GM21515 (cell line): ENCODE data around the gene DOCK4.
"Not testable (repeated sequence)": the region's sequence is repeated elsewhere in the genome, so short reads cannot be mapped to it uniquely, and the experiment has no call there.

ENCODE experiments used
- ATAC-seq: cut with Tn5 transposase; IDR thresholded peaks from one replicate; pipeline ENCODE4 v1.9.1; 2021; ENCODE audit not compliant: unreplicated experiment

DOCK4 gene, protein sequence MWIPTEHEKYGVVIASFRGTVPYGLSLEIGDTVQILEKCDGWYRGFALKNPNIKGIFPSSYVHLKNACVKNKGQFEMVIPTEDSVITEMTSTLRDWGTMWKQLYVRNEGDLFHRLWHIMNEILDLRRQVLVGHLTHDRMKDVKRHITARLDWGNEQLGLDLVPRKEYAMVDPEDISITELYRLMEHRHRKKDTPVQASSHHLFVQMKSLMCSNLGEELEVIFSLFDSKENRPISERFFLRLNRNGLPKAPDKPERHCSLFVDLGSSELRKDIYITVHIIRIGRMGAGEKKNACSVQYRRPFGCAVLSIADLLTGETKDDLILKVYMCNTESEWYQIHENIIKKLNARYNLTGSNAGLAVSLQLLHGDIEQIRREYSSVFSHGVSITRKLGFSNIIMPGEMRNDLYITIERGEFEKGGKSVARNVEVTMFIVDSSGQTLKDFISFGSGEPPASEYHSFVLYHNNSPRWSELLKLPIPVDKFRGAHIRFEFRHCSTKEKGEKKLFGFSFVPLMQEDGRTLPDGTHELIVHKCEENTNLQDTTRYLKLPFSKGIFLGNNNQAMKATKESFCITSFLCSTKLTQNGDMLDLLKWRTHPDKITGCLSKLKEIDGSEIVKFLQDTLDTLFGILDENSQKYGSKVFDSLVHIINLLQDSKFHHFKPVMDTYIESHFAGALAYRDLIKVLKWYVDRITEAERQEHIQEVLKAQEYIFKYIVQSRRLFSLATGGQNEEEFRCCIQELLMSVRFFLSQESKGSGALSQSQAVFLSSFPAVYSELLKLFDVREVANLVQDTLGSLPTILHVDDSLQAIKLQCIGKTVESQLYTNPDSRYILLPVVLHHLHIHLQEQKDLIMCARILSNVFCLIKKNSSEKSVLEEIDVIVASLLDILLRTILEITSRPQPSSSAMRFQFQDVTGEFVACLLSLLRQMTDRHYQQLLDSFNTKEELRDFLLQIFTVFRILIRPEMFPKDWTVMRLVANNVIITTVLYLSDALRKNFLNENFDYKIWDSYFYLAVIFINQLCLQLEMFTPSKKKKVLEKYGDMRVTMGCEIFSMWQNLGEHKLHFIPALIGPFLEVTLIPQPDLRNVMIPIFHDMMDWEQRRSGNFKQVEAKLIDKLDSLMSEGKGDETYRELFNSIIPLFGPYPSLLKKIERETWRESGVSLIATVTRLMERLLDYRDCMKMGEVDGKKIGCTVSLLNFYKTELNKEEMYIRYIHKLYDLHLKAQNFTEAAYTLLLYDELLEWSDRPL (N-terminal part only)

DNA sequence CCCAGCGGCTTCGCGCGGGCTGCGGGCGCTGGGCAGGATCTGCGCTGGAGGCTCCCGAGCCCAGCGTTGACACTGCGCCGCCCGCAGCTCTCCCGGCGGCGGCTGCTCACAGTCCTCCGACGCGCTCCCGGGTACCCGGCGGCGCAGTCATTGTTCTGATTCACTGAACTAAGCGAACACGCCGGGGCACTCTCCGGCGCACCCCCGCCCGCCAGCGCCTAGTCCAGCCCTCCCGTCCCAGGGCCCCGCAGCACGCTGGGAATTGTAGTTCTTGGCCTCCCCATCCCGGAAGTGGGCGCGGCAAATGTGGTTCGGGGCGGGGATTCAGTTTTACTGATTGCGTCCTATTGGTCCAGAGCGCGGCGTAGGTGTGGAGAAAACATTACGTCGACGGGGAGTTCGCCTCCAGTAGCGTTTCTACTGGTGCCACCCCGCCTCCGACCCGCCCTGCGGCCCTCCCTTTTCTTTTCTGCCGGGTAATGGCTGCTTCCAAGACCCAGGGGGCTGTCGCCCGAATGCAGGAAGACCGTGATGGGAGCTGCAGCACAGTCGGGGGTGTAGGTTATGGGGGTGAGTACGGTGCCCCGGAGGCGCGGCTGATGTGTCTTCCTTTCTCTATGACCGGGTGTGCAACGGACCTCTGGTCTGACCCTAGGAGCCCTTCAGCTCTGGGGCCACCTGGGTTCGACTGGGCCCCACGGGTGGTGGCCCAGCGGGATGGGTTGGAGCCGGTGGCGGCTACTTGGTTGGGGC, at the start of gene DOCK4, which contains the start of gene ZNF277:
Gene DOCK4, minus strand, starts transcription at position 162 of the 753 bp plus-strand sequence. CDS start 261 bp downstream, outside the sequence.
Gene ZNF277, plus strand, starts transcription at position 458 of the 753 bp plus-strand sequence. Its CDS starts 22 bp downstream, at position 480.
- ATAC-seq = peak; percentile 96

DNA sequence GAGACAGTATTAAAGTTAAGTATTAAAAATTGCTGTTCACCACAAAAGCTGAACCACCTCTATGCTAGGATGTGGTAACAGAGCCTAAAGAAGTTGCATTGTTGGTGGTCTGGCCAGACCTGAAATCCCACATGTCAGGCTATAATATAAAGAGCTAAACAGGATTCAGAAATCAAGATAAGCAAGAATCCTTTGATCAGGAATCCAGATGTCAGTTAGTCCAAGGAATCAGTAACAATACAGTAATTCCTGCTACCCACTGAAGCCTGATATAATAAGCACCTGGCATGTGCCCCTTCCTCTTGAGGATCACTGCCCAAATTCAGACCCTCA, 49.2 kb upstream of the DOCK4 start:
- no peak for ATAC-seq

DNA sequence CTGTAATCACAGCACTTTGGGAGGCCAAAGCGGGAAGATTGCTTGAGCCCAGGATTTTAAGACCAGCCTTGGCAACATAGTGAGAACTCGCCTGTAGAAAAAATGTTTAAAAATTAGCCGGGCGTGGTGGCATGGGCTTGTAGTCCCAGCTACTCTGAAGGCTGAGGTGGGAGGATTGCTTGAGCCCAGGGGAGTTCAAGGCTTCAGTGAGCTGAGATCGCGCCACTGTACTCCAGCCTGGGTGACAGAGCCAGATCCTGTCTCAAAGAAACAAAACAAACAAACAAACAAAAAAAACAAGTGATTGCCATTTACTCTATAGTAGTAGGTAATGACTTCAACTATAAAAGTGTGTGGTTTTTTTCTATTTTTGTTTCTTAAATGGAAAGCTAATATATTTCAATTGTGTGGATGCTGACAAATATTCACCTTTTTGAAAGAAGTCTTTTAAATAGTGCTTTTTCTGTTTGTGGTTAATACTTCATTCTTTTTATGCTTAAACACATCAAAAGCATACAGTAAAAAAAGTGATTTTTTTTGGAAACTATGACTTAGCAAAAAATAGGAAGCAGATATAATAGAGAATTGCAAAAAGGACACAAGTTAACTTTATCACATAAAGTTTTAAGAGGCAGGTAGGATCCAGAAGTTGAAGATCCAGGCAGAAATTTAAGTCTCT, 48.6 kb upstream of the DOCK4 start:
- ATAC-seq = no peak

DNA sequence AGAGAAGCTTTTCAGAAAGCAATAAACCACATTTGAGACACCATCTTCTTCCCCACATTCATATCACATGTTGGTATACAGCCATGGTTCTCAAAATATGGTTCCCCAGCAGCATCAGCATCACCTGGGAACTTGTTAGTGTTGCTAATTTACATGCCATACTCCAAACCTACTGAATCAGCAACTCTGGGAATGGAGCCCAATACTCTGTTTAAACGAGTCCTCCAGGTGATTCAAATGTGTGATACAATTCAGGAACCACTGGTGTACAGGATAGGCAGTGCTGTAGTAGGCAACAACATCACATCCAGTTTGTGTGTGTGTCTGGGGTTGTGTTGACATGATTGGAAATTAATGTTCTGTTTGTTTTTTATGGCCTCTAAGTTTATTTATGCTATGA, 48.0 kb upstream of the DOCK4 start:
- ATAC-seq = no peak

DNA sequence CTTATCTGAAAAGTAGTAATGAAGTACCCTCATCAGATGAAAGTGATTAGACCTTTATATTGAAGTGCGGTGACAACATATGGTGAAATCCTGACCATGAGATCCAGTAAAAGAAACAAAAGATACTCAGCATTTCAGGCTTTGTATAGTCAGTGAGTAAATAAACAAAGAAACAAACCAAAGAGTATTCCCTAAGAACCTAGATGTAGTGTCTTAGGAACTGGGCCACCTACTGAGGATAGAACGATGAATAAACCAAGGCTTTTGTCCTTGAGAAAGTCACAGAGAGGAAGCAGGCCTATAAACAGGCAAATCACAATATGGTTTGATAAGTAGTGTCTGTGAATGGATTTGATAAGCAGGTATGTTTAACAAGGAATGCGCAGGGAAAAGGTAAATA, 46.5 kb upstream of the DOCK4 start:
- ATAC-seq = no peak

DNA sequence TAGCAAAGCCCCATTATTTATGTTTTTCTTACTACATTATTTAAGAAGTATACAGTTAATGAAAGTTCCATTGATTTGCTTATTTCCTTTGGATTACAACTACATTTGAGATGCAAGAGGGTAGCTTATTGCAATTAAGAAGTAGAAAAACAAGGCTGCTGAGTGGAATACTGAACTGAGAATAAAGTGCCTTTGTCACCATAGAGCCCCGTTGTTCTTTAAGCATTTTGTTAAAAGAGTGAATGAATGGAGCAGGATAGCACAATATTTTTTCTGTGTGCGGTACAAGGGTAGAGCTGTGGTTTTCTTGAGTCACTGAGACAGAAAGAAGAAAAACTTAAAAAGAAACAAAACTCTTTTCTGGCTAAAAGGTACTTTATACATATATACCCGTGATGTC, 45.9 kb upstream of the DOCK4 start:
- ATAC-seq = no peak

DNA sequence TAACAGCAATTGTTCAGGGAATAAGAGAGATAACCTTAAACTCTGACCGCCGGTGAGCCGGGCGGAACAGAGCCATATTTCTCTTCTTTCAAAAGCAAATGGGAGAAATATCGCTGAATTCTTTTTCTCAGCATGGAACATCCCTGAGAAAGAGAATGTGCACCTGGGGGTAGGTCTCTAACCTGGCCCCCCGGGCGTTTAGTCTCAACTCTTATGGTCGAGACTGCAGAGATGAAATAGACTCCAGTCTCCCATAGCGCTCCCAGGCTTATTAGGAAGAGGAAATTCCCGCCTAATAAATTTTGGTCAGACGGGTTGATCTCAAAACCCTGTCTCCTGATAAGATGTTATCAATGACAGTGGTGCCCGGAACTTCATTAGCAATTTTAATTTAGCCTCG, 43.8 kb upstream of the DOCK4 start:
- ATAC-seq = not testable (repeated sequence)

DNA sequence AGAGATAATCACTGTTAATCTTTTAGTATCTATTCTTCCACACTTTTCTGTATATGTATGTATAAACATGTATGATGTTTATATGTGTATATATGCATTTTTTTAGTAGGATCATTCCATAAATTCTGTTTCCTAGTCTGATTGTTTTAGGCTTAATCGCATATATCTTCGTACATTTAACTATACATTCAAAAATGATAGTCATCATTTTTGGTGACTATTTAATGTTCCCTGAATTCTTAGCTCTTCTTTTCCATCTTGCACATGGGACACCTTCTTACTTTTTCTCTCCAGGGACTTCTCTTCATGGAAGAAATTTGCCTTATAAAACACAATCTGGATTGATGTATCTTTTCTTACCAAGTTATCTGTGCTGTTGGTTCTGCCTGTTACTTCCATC, 42.4 kb upstream of the DOCK4 start:
- ATAC-seq = no peak

DNA sequence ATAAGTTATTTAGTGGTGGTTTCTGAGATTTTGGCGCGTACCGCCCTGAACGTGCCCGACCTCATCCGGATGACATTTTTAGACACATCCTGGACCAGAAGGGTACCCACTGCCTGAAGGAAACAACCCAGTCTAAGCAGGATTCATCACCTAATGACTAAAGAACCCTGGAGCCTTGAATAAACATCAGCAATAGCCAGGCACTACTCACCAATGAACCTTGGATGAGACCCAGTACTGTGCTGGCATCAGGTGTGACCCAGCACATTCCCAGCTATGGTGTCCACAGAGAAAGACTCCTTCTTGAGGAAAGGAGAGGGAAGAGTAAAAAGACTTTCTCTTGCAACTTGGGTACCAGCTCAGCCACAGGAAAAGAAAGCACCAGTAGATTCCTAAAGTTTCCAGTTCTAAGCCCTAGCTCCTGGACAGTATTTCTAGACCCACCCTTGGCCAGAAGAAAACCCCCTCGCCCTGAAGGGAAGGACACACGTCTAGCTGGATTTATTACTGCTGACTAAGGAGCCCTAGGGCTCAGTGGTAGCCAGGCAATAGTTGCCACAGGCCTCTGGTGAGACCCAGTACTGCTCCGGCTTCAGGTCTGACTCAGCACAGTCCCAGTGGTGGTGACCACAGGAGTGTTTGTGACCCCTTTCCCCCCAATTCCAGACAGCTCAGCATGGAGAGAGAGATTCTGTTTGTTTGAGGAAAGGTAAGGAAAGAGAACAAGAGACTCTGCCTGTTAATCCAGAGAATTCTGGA, 32.8 kb upstream of the DOCK4 start:
- ATAC-seq = no peak

DNA sequence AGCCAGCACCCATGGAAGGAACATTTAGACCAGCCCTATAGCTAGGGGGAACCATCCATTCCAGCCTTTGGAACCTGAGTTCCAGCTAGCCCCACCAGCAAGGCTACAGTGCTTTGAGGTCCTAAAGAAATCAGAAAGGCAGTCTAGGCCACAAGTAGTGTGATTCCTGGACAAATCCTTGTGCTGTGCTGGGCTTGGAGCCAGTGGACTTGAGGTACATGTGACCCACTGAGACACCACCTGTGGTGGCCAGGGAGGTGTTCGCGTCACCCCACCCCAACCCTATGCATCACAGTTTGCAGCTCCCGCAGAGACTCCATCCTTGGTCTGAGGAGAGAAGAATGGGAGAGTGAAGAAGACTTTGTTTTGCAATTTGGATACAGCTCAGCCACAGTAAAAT, 32.1 kb upstream of the DOCK4 start:
- ATAC-seq = no peak

DNA sequence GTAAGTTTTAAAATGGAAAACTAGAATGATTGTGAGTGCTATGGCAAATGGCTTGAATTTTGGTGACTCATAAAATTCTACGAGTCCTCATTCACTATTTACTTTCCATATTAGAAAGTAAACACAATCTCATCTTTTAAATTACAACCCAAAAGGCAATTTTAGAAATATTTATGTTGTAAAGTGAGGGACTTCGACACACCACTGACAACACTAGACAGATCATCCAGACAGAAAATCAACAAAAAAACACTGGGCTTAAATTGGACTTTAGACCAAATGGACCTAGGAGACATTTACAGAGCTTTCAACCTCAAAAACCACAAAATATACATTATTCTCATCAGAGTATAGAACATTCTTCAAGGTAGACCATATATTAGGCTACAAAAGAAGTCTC, 30.4 kb upstream of the DOCK4 start:
- ATAC-seq = no peak

DNA sequence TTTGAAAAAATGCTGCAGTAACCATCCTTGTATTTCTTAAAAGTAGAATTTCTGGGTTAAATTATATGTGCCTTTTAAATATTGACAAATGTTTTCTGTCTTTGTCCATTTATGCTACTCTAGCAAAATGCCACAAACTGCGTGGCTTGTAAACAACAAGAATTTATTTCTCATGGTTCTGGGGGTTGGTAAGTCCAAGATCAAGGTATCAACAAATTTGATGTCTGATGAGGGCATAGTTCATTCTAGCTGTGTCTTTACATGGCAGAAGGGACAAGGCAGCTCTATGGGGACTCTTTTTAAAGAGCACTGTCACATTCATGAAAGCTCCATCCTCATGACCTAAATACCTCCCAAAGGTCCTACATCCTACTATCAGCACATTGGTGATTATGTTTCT, 27.9 kb upstream of the DOCK4 start:
- ATAC-seq = no peak

DNA sequence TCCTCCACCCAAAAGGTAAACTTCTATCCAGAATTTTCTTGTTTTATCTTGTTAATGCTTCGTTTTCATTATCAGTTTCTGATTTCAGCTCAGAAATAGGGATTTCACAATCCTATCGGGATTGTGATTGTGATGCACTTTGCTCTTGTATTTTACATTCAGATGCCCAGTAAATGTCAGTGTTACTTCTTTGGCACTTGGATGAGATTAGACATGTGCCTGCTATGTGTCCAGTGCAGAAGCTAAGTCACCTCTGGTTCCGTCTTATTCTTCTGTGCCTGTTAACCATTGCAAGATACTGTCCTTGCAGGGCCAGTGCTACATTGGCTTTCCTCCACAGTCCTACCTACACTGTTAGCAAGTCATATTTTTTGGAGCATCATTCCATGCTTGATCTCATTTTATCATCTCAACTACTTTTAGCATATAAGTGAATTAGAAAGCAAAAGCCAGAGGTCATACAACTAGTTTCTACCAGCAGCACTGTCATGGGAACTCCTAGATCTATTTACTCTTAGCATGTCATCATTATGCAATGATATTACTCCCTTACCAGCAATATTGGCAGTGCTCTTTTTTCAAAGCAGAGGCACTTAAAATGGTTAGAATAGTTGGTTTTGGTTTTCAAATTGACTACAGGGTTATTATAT, 27.0 kb upstream of the DOCK4 start:
- ATAC-seq = no peak

DNA sequence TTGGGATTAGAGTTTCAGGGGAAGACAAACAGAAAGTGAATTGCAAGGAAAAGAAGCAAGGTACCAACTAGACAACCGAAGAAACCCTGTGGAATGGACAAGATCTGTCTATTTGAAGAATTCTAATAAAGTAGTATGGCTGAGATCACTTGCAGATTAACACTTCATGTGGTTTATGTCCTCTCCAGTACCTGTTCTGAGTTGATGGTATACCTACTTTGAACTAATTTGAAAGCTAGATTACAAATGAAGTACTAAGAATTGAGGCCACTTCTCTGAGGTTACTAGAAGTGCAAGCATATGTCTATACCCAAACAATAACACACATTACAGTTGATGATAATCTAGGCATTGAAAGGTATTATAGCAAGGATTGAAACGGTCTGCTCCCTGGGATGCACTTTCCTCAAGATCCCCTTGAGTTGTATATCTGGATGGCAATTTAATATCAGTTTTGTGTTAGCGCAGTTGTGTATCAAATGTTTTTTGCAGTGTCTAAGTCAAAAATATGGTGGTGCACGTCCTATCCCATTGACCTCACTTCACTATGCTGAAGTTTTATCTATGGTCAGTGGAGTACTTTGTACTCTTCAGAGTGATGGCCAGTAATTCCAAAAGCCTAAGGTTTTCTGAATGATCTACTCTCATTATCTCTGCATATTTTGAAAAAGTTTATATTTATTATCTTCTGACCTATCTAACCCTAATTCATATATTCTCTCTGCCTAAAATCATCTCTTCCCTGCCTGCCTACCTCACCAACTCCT, 26.2 kb upstream of the DOCK4 start:
- ATAC-seq = no peak

DNA sequence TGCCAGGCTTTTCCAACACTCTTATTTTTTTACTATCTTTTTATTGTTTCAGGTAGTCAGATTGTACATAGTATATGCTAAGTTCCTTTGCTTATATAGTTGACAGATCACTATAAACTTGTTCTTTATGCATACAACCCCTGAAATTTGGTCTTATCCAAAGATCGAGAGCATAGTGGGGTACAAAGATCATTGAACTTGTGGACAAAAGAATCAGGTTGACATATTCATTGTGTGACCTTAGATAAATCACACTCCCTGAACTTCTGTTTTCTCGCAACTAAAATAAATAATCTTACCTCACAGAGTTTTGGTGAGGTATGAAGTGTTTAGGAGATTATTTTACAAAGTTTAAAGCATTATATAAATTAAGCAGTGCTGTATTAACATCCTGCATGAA, 22.4 kb upstream of the DOCK4 start:
- no peak for ATAC-seq

DNA sequence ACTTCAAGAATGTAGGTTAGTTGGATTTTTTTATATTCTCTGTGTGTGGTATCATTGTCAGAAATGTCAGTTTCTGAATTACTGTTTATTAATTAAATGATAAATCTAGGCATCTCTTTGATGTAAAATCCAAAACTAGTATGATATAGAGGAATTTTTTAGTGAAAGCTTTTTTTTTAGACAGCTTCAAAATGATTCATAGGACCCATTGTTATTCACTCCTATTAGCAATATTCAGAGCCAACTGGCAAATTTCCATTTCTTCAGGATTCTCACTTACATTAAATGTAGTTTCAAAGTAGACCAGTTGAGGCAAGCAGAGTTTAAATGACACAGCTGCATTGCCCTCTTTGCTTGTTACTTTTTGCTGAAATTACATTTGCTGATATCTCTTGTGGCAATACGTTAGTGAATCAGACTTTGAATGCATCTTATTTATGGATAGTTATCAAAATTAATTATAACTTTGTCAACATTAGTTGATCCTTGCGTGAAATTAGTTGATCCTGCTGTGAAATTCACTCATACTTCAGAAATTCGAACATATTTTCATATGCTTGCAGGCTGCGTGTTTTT, 20.6 kb upstream of the DOCK4 start:
- no peak for ATAC-seq

DNA sequence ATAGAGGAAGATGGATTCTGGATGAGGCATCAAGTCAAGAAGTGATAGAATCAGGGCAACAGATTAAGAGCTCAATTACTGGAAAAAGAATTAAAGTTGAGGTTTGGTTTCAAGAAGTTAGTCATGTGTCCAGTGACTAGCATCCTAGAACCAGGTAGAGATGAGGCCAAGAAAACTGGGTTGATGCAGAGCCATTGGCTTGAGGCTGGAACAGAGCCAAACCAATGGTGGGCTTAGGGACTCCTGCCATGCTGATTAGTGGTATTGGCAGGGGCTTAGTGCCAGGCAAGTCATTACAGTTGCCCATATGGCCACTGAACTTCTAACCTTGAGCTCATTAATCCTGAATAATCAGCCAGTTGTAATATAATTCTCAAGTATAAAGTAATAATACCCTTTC, 18.8 kb upstream of the DOCK4 start:
- no peak for ATAC-seq

DNA sequence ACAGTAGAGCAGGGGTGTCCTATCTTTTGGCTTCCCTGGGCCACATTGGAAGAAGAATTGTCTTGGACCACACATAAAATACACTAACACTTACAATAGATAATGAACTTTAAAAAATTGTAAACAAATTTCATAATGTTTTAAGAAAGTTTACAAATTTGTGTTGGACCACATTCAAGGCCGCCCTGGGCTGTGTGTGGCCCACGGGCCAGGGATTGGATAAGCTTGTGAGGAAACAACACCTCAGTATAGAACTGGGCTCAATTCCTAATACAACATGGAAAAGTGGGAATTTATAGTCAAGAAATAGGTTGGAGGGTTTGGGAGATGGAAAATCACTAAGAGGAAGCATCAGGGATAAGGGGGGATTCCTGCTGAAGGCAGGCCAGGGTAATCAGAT, 18.0 kb upstream of the DOCK4 start:
- no peak for ATAC-seq
